Endothelial cell of umbilical vein (primary cell): ENCODE measurements around the gene KCNH1.

Experiments
- POLR2A ChIP-seq: IDR thresholded peaks from 2 replicates; pipeline ENCODE4 v1.6.1; 2012; ENCODE audit warnings: low read depth, mild to moderate bottlenecking, control low read depth, low read length
- TF ChIP-seq, protein P1 (sequence below), 2 donors: IDR thresholded peaks; 1 replicate in 1 of 2; 2 replicates in 1 of 2; pipeline ENCODE4 v1.5.1; 2011; ENCODE audit warnings: low read length in 2 of 2, mild to moderate bottlenecking in 2 of 2, moderate library complexity in 2 of 2, control low read depth in 1 of 2, inconsistent platforms in 1 of 2, low read depth in 1 of 2; ENCODE audit not compliant: insufficient read depth in 1 of 2; ENCODE audit errors: extremely low read depth in 1 of 2
- TF ChIP-seq, protein P2 (sequence below): IDR thresholded peaks from 2 replicates; pipeline ENCODE4 v1.6.1; 2011; ENCODE audit not compliant: insufficient read depth, insufficient read length

DNA sequence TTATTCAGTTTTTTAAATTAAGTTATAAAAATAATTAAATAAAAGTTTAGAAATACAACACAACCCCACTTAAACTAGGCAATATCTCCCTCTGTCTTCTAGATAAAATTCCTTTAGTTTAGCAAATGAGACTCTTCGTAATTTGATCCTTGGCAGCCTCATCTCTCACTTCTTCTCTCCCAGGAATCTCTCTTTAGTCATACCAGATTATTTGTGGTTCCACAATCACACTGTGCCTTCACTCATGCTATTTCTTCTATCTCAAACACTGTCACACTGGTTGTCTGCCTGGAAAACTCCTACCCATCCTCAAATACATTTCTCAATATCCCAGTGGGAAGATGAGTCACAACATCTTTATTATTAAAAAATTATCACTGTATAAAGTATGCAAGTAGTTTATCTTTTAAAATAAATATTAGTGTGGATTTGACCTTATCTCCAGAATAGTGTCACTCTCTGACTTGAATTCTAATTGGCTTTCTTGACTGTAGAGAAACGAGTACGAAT, 195.5 kb downstream of the KCNH1 start:
- TF ChIP-seq, protein P1, sequence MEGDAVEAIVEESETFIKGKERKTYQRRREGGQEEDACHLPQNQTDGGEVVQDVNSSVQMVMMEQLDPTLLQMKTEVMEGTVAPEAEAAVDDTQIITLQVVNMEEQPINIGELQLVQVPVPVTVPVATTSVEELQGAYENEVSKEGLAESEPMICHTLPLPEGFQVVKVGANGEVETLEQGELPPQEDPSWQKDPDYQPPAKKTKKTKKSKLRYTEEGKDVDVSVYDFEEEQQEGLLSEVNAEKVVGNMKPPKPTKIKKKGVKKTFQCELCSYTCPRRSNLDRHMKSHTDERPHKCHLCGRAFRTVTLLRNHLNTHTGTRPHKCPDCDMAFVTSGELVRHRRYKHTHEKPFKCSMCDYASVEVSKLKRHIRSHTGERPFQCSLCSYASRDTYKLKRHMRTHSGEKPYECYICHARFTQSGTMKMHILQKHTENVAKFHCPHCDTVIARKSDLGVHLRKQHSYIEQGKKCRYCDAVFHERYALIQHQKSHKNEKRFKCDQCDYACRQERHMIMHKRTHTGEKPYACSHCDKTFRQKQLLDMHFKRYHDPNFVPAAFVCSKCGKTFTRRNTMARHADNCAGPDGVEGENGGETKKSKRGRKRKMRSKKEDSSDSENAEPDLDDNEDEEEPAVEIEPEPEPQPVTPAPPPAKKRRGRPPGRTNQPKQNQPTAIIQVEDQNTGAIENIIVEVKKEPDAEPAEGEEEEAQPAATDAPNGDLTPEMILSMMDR (IDR thresholded peaks at IDR 0.05; ENCODE audit: extremely low read depth in 1 of 2, insufficient read depth in 1 of 2, low read depth in 1 of 2, low read length in 2 of 2) = no peak
- no peak for TF ChIP-seq POLR2A
- TF ChIP-seq, protein P2, sequence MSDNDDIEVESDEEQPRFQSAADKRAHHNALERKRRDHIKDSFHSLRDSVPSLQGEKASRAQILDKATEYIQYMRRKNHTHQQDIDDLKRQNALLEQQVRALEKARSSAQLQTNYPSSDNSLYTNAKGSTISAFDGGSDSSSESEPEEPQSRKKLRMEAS = no peak
